Sciatic nerve (tissue), 2 donors: ENCODE data around the gene PIK3IP1. TPM values are rescaled to one million over a fixed set of nuclear protein-coding genes. Genes with fewer than 3 reads are reported as not detected.
"Not testable (repeated sequence)": the region's sequence is repeated elsewhere in the genome, so short reads cannot be mapped to it uniquely, and the experiment has no call there.

Source experiments
- ATAC-seq: fragments of 200-7000 bp; cut with Tn5 transposase; one replicate; pipeline ENCODE4 v1.9.1; 2020; ENCODE audit warnings: mild to moderate bottlenecking, moderate library complexity
- DNase-seq: peaks from one replicate; pipeline ENCODE4 v3.0.0-alpha.2; 2020; ENCODE audit warnings: low spot score
- intact Hi-C: fragments of 100-400 bp; cut with DNase I; formaldehyde crosslinking; loops from one replicate; pipeline ENCODE4 v1.14.2; 2022
- total RNA-seq: library from RNA; stranded (reverse); fragmentation: NEBNext Ultra II Directional; extraction: Animal tissue kit (Norgen Biotek cat#: 25700); gene quantifications from one replicate; pipeline ENCODE4 v1.2.1, GENCODE V29; 2021
- donor health status: DM: no; HTN: no; CAD: no.
- donor health status: DM: no; HTN: no; CAD: no.

Gene PIK3IP1
- total RNA-seq, 1 donor from 2014 or later: 58.5 TPM

- ATAC-seq, intact Hi-C loops: not testable (repeated sequence)
These were observed 21.9 kb upstream of the PIK3IP1 start for GRCh38 chr22:31314220-31314619.

GRCh38 chr22:31313366-31314147, 21.3 kb upstream of the PIK3IP1 start:
- intact Hi-C loops: no loop called here
- DNase-seq: peak; percentile 82
- ATAC-seq: peak; percentile 97

More at GRCh38 chr22:31314220-31314619, 21.9 kb upstream of the PIK3IP1 start:
- DNase-seq: not testable (repeated sequence)

- DNase-seq (no peak), ATAC-seq (no peak)
- intact Hi-C loops: no loop called here
These were observed 15.9 kb upstream of the PIK3IP1 start for GRCh38 chr22:31308181-31308580.

- ATAC-seq (no peak), DNase-seq (no peak)
- intact Hi-C loops: no loop called here
These were observed 12.9 kb upstream of the PIK3IP1 start for GRCh38 chr22:31305194-31305593.

- intact Hi-C loops: no loop called here
- ATAC-seq (no peak), DNase-seq (no peak)
These were observed 10.2 kb upstream of the PIK3IP1 start for GRCh38 chr22:31302537-31302936.

- intact Hi-C loops: no loop called here
- DNase-seq: no peak
These were observed 9.7 kb upstream of the PIK3IP1 start for GRCh38 chr22:31302006-31302405.

GRCh38 chr22:31300896-31301295, 8.6 kb upstream of the PIK3IP1 start:
- intact Hi-C loops: no loop called here
- DNase-seq (no peak), ATAC-seq (no peak)

More at GRCh38 chr22:31302006-31302405, 9.7 kb upstream of the PIK3IP1 start:
- no peak for ATAC-seq

GRCh38 chr22:31295831-31296657, 3.8 kb upstream of the PIK3IP1 start:
- intact Hi-C loops: no loop called here
- DNase-seq (no peak), ATAC-seq (peak; percentile 28)

- no peak for DNase-seq
- intact Hi-C loops: no loop called here
- no peak for ATAC-seq
These were observed 3.1 kb upstream of the PIK3IP1 start for GRCh38 chr22:31295360-31295759.

- no peak for DNase-seq
- intact Hi-C loops: no loop called here
- ATAC-seq: no peak
These were observed 630 bp downstream of the PIK3IP1 start for GRCh38 chr22:31291481-31292235.

GRCh38 chr22:31290494-31291471, 1.5 kb downstream of the PIK3IP1 start:
- DNase-seq (peak; percentile 97), ATAC-seq (peak; percentile 95)
- intact Hi-C loops: no loop called here

GRCh38 chr22:31289344-31289743, 2.9 kb downstream of the PIK3IP1 start:
- intact Hi-C loops: no loop called here
- DNase-seq: no peak
- no peak for ATAC-seq

- intact Hi-C loops: no loop called here
- ATAC-seq (no peak), DNase-seq (no peak)
These were observed 3.6 kb downstream of the PIK3IP1 start for GRCh38 chr22:31288496-31289240.

- no peak for DNase-seq
- no peak for ATAC-seq
- intact Hi-C loops: no loop called here
These were observed 4.3 kb downstream of the PIK3IP1 start for GRCh38 chr22:31287818-31288495.

- intact Hi-C loops: no loop called here
- DNase-seq (no peak), ATAC-seq (no peak)
These were observed 5.7 kb downstream of the PIK3IP1 start for GRCh38 chr22:31286360-31287255.
